Superior temporal gyrus (tissue), 1 donor: ENCODE measurements around the gene PCNX1.
"Not testable (repeated sequence)": the region's sequence is repeated elsewhere in the genome, so short reads cannot be mapped to it uniquely, and the experiment has no call there.

Experiments
- DNase-seq: peaks from one replicate; pipeline ENCODE4 v3.0.0-alpha.2; 2016; ENCODE audit errors: extremely low spot score

The PCNX1 gene

GRCh38 chr14:70907176-70907995 lies at the start of gene PCNX1:
Gene PCNX1 (plus strand): TSS chr14:70907459. CDS start chr14:70907851, 392 bp downstream.
- peak; percentile 84 for DNase-seq

- no peak for DNase-seq
Observed at GRCh38 chr14:70857496-70857890, 49.8 kb upstream of the PCNX1 start.

- DNase-seq: no peak
Observed at GRCh38 chr14:70858641-70859040, 48.6 kb upstream of the PCNX1 start.

GRCh38 chr14:70866992-70867391 lies 40.3 kb upstream of the PCNX1 start:
- not testable (repeated sequence) for DNase-seq

- DNase-seq: no peak
Observed at GRCh38 chr14:70871001-70871400, 36.3 kb upstream of the PCNX1 start.

GRCh38 chr14:70871863-70872677 lies 35.2 kb upstream of the PCNX1 start:
- no peak for DNase-seq

- no peak for DNase-seq
Observed at GRCh38 chr14:70872678-70873020, 34.6 kb upstream of the PCNX1 start.

- DNase-seq: no peak
Observed at GRCh38 chr14:70873627-70874026, 33.6 kb upstream of the PCNX1 start.

- DNase-seq: not testable (repeated sequence)
Observed at GRCh38 chr14:70875811-70876460, 31.3 kb upstream of the PCNX1 start.

GRCh38 chr14:70879448-70879847 lies 27.8 kb upstream of the PCNX1 start:
- no peak for DNase-seq

- DNase-seq: not testable (repeated sequence)
Observed at GRCh38 chr14:70880888-70881287, 26.4 kb upstream of the PCNX1 start.

- DNase-seq: no peak
Observed at GRCh38 chr14:70881549-70882177, 25.6 kb upstream of the PCNX1 start.

GRCh38 chr14:70882776-70883492 lies 24.3 kb upstream of the PCNX1 start:
- DNase-seq: no peak

GRCh38 chr14:70884595-70885342 lies 22.5 kb upstream of the PCNX1 start:
- no peak for DNase-seq

GRCh38 chr14:70885343-70886022 lies 21.8 kb upstream of the PCNX1 start:
- DNase-seq: no peak

- DNase-seq: no peak
Observed at GRCh38 chr14:70886421-70887206, 20.6 kb upstream of the PCNX1 start.

GRCh38 chr14:70887207-70887681 lies 20.0 kb upstream of the PCNX1 start:
- DNase-seq: no peak

- DNase-seq: no peak
Observed at GRCh38 chr14:70887737-70888499, 19.3 kb upstream of the PCNX1 start.
